GM19043 (cell line): ENCODE data around the gene ESRRG.

ENCODE experiments used
- ATAC-seq: cut with Tn5 transposase; IDR thresholded peaks from one replicate; pipeline ENCODE4 v1.9.1; 2021; ENCODE audit warnings: low read depth; ENCODE audit not compliant: unreplicated experiment

Gene ESRRG

GRCh38 chr1:216723274-216723780 lies at the start of gene ESRRG:
Gene ESRRG (minus strand): TSS chr1:216723429. CDS start chr1:216723299, 130 bp downstream.
- ATAC-seq = no peak

- no peak for ATAC-seq
Measured at GRCh38 chr1:216771922-216772321, 48.7 kb upstream of the ESRRG start.

- no peak for ATAC-seq
Measured at GRCh38 chr1:216766633-216767327, 43.6 kb upstream of the ESRRG start.

- no peak for ATAC-seq
Measured at GRCh38 chr1:216765346-216766300, 42.4 kb upstream of the ESRRG start.

- ATAC-seq = no peak
Measured at GRCh38 chr1:216758161-216758560, 34.9 kb upstream of the ESRRG start.

- ATAC-seq = no peak
Measured at GRCh38 chr1:216757110-216757509, 33.9 kb upstream of the ESRRG start.

- ATAC-seq = no peak
Measured at GRCh38 chr1:216750961-216751360, 27.7 kb upstream of the ESRRG start.

- no peak for ATAC-seq
Measured at GRCh38 chr1:216750031-216750627, 26.9 kb upstream of the ESRRG start.

- ATAC-seq = no peak
Measured at GRCh38 chr1:216749232-216749631, 26.0 kb upstream of the ESRRG start.

GRCh38 chr1:216742625-216743024 lies 19.4 kb upstream of the ESRRG start:
- ATAC-seq = no peak

GRCh38 chr1:216740331-216740730 lies 17.1 kb upstream of the ESRRG start:
- no peak for ATAC-seq

- no peak for ATAC-seq
Measured at GRCh38 chr1:216739793-216740192, 16.6 kb upstream of the ESRRG start.

GRCh38 chr1:216732121-216732520 lies 8.9 kb upstream of the ESRRG start:
- ATAC-seq = no peak

GRCh38 chr1:216731562-216731961 lies 8.3 kb upstream of the ESRRG start:
- ATAC-seq = no peak

GRCh38 chr1:216726435-216726834 lies 3.2 kb upstream of the ESRRG start:
- no peak for ATAC-seq

GRCh38 chr1:216722821-216723220 lies 408 bp downstream of the ESRRG start:
- no peak for ATAC-seq

- ATAC-seq = no peak
Measured at GRCh38 chr1:216721863-216722262, 1.4 kb downstream of the ESRRG start.

- no peak for ATAC-seq
Measured at GRCh38 chr1:216721062-216721461, 2.2 kb downstream of the ESRRG start.

- ATAC-seq = no peak
Measured at GRCh38 chr1:216711712-216712111, 11.5 kb downstream of the ESRRG start.

- no peak for ATAC-seq
Measured at GRCh38 chr1:216710598-216711333, 12.5 kb downstream of the ESRRG start.
